ENCODE results near the gene MYL10. TPM values are rescaled to one million over a fixed set of nuclear protein-coding genes. Genes with fewer than 3 reads are reported as not detected.

MYL10 gene
- total RNA-seq, 2 donors from 2014 or later = not detected

DNA sequence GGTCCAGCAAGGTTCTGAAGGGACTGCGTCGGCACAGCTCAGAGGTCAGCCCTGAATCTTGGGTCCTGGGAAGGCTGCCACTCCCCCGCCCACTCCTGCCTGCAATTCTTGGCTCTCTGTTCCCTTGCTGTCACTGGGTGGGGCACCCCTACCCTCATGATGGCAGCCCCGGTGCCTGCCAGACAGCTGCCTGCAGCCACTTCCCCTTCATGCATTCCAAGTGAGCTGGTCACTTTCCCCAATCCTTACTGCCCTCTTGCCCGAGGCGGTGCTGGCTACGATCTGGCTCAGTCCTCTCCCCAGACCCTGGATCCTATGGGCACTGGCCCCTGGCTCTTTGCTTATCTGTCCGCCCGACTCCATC lies 14.2 kb downstream of the MYL10 start:
- H3K4me3 ChIP-seq = no peak overlapping the region
- no peak overlapping the region for H3K9ac ChIP-seq (ENCODE audit: low read depth in 2 of 2, low read length in 2 of 2)
- intact Hi-C loops (cut with DNase I) = no loop called here
- peak; percentile 35 for DNase-seq
- H3K4me1 ChIP-seq = no peaks in the 10 kb centered on the region
- no peak for TF ChIP-seq CTCF (IDR thresholded peaks at IDR 0.05)
- no peaks in the 10 kb centered on the region for H3K36me3 ChIP-seq
- no peaks in the 10 kb centered on the region for H3K9me3 ChIP-seq
- no peak overlapping the region for H3K27ac ChIP-seq
- no peaks in the 10 kb centered on the region for H3K27me3 ChIP-seq

GRCh38 chr7:101614098-101614938 lies 14.8 kb downstream of the MYL10 start:
- Histone ChIP-seq H3K9ac (ENCODE audit: low read depth in 2 of 2, low read length in 2 of 2) (no peak overlapping the region), H3K27me3 (no peaks in the 10 kb centered on the region), H3K4me3 (no peak overlapping the region), H3K27ac (no peak overlapping the region), H3K9me3 (no peaks in the 10 kb centered on the region), H3K36me3 (no peaks in the 10 kb centered on the region), H3K4me1 (no peaks in the 10 kb centered on the region)
- no peak for DNase-seq
- no peak for TF ChIP-seq CTCF (IDR thresholded peaks at IDR 0.05)
- intact Hi-C loops (cut with DNase I) = no loop called here

DNA sequence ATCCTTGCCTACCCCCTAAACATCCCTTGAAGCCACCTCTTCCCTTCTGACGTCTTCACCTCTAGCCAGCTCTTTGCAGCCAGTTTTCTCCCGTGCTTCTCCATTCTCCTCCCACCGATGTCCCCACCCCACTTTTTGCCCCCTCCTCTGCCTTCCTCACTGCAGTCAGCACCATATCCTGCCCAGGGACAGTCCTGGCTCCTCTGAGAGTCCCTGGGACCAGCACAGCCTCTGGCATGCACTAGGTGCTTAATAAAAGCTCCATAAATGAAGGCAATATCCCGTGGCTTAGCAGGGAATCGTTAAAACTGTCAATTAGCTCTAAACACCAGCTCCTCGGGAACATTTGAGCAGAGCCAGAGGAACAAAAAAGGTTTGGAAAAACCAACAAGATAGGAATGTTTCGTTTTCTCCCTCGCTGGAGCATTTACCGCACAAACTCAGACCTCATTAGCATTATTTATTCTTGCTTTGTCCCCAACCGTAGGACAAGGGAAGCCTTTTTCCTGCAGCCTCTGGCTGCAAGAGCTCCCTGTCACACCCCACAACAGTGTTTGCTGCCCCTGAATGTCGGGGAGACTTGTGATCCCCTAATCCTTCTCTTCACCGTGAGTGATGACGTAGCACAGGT lies 16.1 kb downstream of the MYL10 start:
- TF ChIP-seq CTCF (IDR thresholded peaks at IDR 0.05) = no peak
- no peak overlapping the region for H3K4me3 ChIP-seq
- H3K27ac ChIP-seq = no peak overlapping the region
- no peak overlapping the region for H3K9ac ChIP-seq (ENCODE audit: low read depth in 2 of 2, low read length in 2 of 2)
- intact Hi-C loops (cut with DNase I) = no loop called here
- H3K4me1 ChIP-seq = no peaks in the 10 kb centered on the region
- H3K36me3 ChIP-seq = no peaks in the 10 kb centered on the region
- no peak for DNase-seq
- H3K27me3 ChIP-seq = no peaks in the 10 kb centered on the region
- H3K9me3 ChIP-seq = no peaks in the 10 kb centered on the region

- peak overlapping the region in 1 of 2 donors; percentile 40 for H3K9ac ChIP-seq (ENCODE audit: low read depth in 2 of 2, low read length in 2 of 2)
- no peak overlapping the region for H3K4me3 ChIP-seq
- H3K36me3 ChIP-seq = no peaks in the 10 kb centered on the region
- no peak for TF ChIP-seq CTCF (IDR thresholded peaks at IDR 0.05)
- peak; percentile 78 for DNase-seq
- no peaks in the 10 kb centered on the region for H3K4me1 ChIP-seq
- H3K27me3 ChIP-seq = no peaks in the 10 kb centered on the region
- H3K27ac ChIP-seq = no peak overlapping the region
- intact Hi-C loops (cut with DNase I) = loop anchor here (10.0 kb wide), 2 partner anchors 206 to 626 kb away; partner anchors contain the start of gene CUX1
- no peaks in the 10 kb centered on the region for H3K9me3 ChIP-seq
These were observed 20.1 kb downstream of the MYL10 start for GRCh38 chr7:101608772-101609713.

DNA sequence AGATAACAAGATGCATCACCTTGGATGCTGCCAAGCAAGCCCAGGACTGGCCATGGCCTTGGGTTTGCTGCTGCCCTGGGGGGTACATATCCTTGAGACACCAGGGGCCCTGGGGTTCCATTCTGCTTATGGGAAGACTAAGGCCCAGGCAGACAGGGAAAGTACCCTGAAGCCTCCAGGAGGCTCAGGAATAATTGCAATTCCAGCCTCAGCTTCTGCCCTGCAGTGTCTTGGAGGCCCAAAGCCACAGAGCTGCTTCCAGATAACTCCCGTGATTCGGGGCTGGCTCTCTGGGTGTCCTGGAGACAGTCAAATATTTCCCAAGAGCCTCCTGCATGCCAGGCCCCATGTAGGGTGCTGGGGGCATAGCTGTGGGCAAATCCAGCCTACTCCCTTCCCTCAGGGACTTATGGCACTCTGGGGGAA lies 22.6 kb downstream of the MYL10 start:
- no peak for TF ChIP-seq CTCF (IDR thresholded peaks at IDR 0.05)
- H3K27ac ChIP-seq = no peak overlapping the region
- H3K4me3 ChIP-seq = no peak overlapping the region
- intact Hi-C loops (cut with DNase I) = loop anchor here (10.0 kb wide), 2 partner anchors 208 to 628 kb away; partner anchors contain the start of gene CUX1
- H3K4me1 ChIP-seq = no peaks in the 10 kb centered on the region
- H3K27me3 ChIP-seq = no peaks in the 10 kb centered on the region
- no peak overlapping the region for H3K9ac ChIP-seq (ENCODE audit: low read depth in 2 of 2, low read length in 2 of 2)
- H3K36me3 ChIP-seq = no peaks in the 10 kb centered on the region
- no peaks in the 10 kb centered on the region for H3K9me3 ChIP-seq
- DNase-seq = no peak
